ENCODE measurements around the gene DNASE1L2.

DNASE1L2 gene

GRCh38 chr16:2213817-2214718, 22.2 kb upstream of the DNASE1L2 start:
- DNase-seq (ENCODE audit: low read depth), result peak; percentile 51
- TF ChIP-seq POLR2A (IDR thresholded peaks at IDR 0.05; ENCODE audit: extremely low read depth, insufficient read length) (peak; percentile 38), MYC (IDR thresholded peaks at IDR 0.05; ENCODE audit: low read depth, low read length) (no peak), MAX (IDR thresholded peaks at IDR 0.05; ENCODE audit: low read depth, low read length) (no peak), CTCF (IDR thresholded peaks at IDR 0.05; ENCODE audit: low read depth, low read length) (no peak)
- peak overlapping the region; percentile 95 for H3K4me3 ChIP-seq (ENCODE audit: low read depth, low read length)

GRCh38 chr16:2214719-2214968, 21.6 kb upstream of the DNASE1L2 start, which contains the start of gene PGP:
Gene PGP, minus strand, starts transcription at chr16:2214840. Its CDS starts 63 bp downstream, at chr16:2214777.
- H3K4me3 ChIP-seq (ENCODE audit: low read depth, low read length), result peak within 1 kb of the TSS; percentile 98
- TF ChIP-seq POLR2A (IDR thresholded peaks at IDR 0.05; ENCODE audit: extremely low read depth, insufficient read length) (no peak), CTCF (IDR thresholded peaks at IDR 0.05; ENCODE audit: low read depth, low read length) (no peak), MYC (IDR thresholded peaks at IDR 0.05; ENCODE audit: low read depth, low read length) (no peak), MAX (IDR thresholded peaks at IDR 0.05; ENCODE audit: low read depth, low read length) (no peak)
- DNase-seq (ENCODE audit: low read depth), result no peak

GRCh38 chr16:2216330-2216729, 19.9 kb upstream of the DNASE1L2 start:
- TF ChIP-seq MYC (IDR thresholded peaks at IDR 0.05; ENCODE audit: low read depth, low read length), result no peak
- no peak for TF ChIP-seq CTCF (IDR thresholded peaks at IDR 0.05; ENCODE audit: low read depth, low read length)
- no peak for TF ChIP-seq MAX (IDR thresholded peaks at IDR 0.05; ENCODE audit: low read depth, low read length)
- no peak for TF ChIP-seq POLR2A (IDR thresholded peaks at IDR 0.05; ENCODE audit: extremely low read depth, insufficient read length)
- peak overlapping the region; percentile 60 for H3K4me3 ChIP-seq (ENCODE audit: low read depth, low read length)
- DNase-seq (ENCODE audit: low read depth), result no peak

- DNase-seq (ENCODE audit: low read depth), result peak; percentile 100
- TF ChIP-seq POLR2A (IDR thresholded peaks at IDR 0.05; ENCODE audit: extremely low read depth, insufficient read length) (peak; percentile 89), CTCF (IDR thresholded peaks at IDR 0.05; ENCODE audit: low read depth, low read length) (no peak), MAX (IDR thresholded peaks at IDR 0.05; ENCODE audit: low read depth, low read length) (peak; percentile 37), MYC (IDR thresholded peaks at IDR 0.05; ENCODE audit: low read depth, low read length) (peak; percentile 41; the same call in 1 of the 2 replicates)
- peak within 1 kb of the TSS; percentile 77 for H3K4me3 ChIP-seq (ENCODE audit: low read depth, low read length)
Measured at GRCh38 chr16:2223221-2223941, 12.9 kb upstream of the DNASE1L2 start, which contains the start of gene E4F1. Gene E4F1, plus strand, starts transcription at chr16:2223591. Its CDS starts 23 bp downstream, at chr16:2223614.

- H3K4me3 ChIP-seq (ENCODE audit: low read depth, low read length), result peak overlapping the region; percentile 77
- peak; percentile 65 for DNase-seq (ENCODE audit: low read depth)
- no peak for TF ChIP-seq CTCF (IDR thresholded peaks at IDR 0.05; ENCODE audit: low read depth, low read length)
- TF ChIP-seq POLR2A (IDR thresholded peaks at IDR 0.05; ENCODE audit: extremely low read depth, insufficient read length), result no peak
- no peak for TF ChIP-seq MAX (IDR thresholded peaks at IDR 0.05; ENCODE audit: low read depth, low read length)
- 0 out of 2 replicates have a peak, but pooled peaks have one; percentile 7 for TF ChIP-seq MYC (IDR thresholded peaks at IDR 0.05; ENCODE audit: low read depth, low read length)
Measured at GRCh38 chr16:2223942-2224486, 12.2 kb upstream of the DNASE1L2 start.

All from NB4 (cell line).